Ishikawa (cell line): Measurements from ENCODE around the gene ARHGEF11.

Experiments
- CEBPB ChIP-seq: IDR thresholded peaks from 2 replicates; pipeline ENCODE4 v1.6.1; 2012
- CREB1 ChIP-seq: IDR thresholded peaks from 2 replicates; pipeline ENCODE4 v1.6.1; 2012; ENCODE audit warnings: low read depth
- EGR1 ChIP-seq: IDR thresholded peaks from 2 replicates; pipeline ENCODE4 v1.6.1; 2012
- EP300 ChIP-seq: IDR thresholded peaks from 2 replicates; pipeline ENCODE4 v1.6.1; 2012; ENCODE audit warnings: borderline replicate concordance
- FOXM1 ChIP-seq: IDR thresholded peaks from 2 replicates; pipeline ENCODE4 v1.6.1; 2012; ENCODE audit warnings: low read depth, borderline replicate concordance
- MAX ChIP-seq: IDR thresholded peaks from 2 replicates; pipeline ENCODE4 v1.6.1; 2012
- NFIC ChIP-seq: IDR thresholded peaks from 2 replicates; pipeline ENCODE4 v1.6.1; 2012
- RAD21 ChIP-seq: IDR thresholded peaks from 2 replicates; pipeline ENCODE4 v1.6.1; 2012; ENCODE audit warnings: low read depth
- REST ChIP-seq: IDR thresholded peaks from 2 replicates; pipeline ENCODE4 v1.6.1; 2012; ENCODE audit warnings: low read depth, mild to moderate bottlenecking
- TAF1 ChIP-seq: IDR thresholded peaks from 2 replicates; pipeline ENCODE4 v1.6.1; 2012; ENCODE audit warnings: low read depth, mild to moderate bottlenecking
- TCF12 ChIP-seq: IDR thresholded peaks from 2 replicates; pipeline ENCODE4 v1.6.1; 2012; ENCODE audit warnings: low read depth
- TEAD4 ChIP-seq: IDR thresholded peaks from 2 replicates; pipeline ENCODE4 v1.6.1; 2012
- USF1 ChIP-seq: IDR thresholded peaks from 2 replicates; pipeline ENCODE4 v1.6.1; 2012
- YY1 ChIP-seq: IDR thresholded peaks from 2 replicates; pipeline ENCODE4 v1.6.1; 2012; ENCODE audit warnings: low read depth
- ZBTB7A ChIP-seq: IDR thresholded peaks from 2 replicates; pipeline ENCODE4 v1.6.1; 2012; ENCODE audit warnings: low read depth

Gene ARHGEF11

GRCh38 chr1:156936191-156936590, 109.4 kb downstream of the ARHGEF11 start:
- TF ChIP-seq CREB1 (no peak), USF1 (no peak), MAX (no peak), EP300 (no peak), NFIC (no peak), YY1 (no peak), FOXM1 (no peak), REST (no peak), EGR1 (no peak), TEAD4 (no peak), CEBPB (no peak)

GRCh38 chr1:156935505-156936128, 109.9 kb downstream of the ARHGEF11 start:
- TF ChIP-seq MAX: no peak
- no peak for TF ChIP-seq TCF12
- TF ChIP-seq EP300: no peak
- TF ChIP-seq TAF1: no peak
- TF ChIP-seq NFIC: no peak
- TF ChIP-seq CREB1: no peak
- TF ChIP-seq EGR1: no peak

GRCh38 chr1:156933136-156933535, 112.4 kb downstream of the ARHGEF11 start:
- TF ChIP-seq TEAD4 (no peak), EGR1 (no peak), RAD21 (no peak), CREB1 (no peak)

- TF ChIP-seq RAD21 (no peak), TEAD4 (no peak), NFIC (no peak), CEBPB (no peak), REST (no peak), MAX (no peak), TCF12 (no peak), FOXM1 (no peak), ZBTB7A (no peak), CREB1 (no peak), EP300 (no peak), EGR1 (no peak), YY1 (no peak), USF1 (no peak), TAF1 (no peak)
Observed at GRCh38 chr1:156931974-156932710, 113.4 kb downstream of the ARHGEF11 start.

- no peak for TF ChIP-seq MAX
- no peak for TF ChIP-seq REST
- TF ChIP-seq CEBPB: no peak
- TF ChIP-seq EP300: no peak
- TF ChIP-seq TCF12: no peak
- no peak for TF ChIP-seq EGR1
- no peak for TF ChIP-seq ZBTB7A
- no peak for TF ChIP-seq YY1
- no peak for TF ChIP-seq TEAD4
- TF ChIP-seq CREB1: no peak
- TF ChIP-seq FOXM1: no peak
- TF ChIP-seq TAF1: no peak
- TF ChIP-seq NFIC: no peak
- TF ChIP-seq USF1: no peak
- TF ChIP-seq RAD21: no peak
Observed at GRCh38 chr1:156931211-156931952, 114.2 kb downstream of the ARHGEF11 start.
